ENCODE results near the gene ART1.

DNA sequence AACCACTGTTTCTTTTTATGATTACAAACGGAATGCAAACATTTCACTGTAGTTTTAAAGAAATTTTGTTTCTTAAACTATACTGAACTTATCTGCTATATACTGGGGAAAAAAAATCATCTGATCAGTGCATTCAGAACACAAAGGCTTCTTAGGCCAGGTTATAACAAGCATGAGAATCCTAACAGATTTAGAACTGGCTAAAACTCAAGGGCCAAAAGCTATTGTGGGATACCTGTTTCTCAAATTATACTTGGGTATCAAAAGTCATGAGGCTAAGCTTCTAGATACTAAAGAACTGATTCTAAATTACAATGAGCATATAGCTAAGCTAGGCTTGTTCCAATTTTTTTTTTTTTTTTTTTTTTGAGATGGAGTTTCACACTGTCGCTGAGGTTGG lies 56.0 kb downstream of the ART1 start:
- TF ChIP-seq, protein P1, sequence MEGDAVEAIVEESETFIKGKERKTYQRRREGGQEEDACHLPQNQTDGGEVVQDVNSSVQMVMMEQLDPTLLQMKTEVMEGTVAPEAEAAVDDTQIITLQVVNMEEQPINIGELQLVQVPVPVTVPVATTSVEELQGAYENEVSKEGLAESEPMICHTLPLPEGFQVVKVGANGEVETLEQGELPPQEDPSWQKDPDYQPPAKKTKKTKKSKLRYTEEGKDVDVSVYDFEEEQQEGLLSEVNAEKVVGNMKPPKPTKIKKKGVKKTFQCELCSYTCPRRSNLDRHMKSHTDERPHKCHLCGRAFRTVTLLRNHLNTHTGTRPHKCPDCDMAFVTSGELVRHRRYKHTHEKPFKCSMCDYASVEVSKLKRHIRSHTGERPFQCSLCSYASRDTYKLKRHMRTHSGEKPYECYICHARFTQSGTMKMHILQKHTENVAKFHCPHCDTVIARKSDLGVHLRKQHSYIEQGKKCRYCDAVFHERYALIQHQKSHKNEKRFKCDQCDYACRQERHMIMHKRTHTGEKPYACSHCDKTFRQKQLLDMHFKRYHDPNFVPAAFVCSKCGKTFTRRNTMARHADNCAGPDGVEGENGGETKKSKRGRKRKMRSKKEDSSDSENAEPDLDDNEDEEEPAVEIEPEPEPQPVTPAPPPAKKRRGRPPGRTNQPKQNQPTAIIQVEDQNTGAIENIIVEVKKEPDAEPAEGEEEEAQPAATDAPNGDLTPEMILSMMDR (IDR thresholded peaks at IDR 0.05), result no peak
- no peak for TF ChIP-seq POLR2A (IDR thresholded peaks at IDR 0.05)
